ENCODE data around the gene DDX23.

DDX23 gene

DNA sequence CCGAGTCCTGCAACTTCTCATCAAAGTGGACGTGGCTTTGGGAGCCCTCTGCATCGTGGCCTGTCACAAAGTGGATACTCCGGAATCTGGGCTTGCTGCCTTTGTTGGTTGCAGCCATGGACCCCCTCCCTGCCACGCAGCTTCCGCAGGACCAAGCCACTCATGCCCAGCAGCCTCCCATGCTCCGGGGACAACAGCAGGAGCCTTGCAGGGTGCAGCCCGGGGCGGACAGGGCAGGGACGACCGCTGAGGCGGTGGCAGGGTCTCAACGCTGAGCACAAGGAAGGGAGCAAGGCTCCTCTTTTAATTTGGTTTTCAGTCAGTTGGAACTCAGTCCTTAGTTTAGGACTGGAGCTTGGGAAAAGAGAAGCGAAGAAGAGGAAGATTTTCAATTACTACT is 51.0 kb downstream of the DDX23 start:
- no peak overlapping the region for H3K4me3 ChIP-seq (ENCODE audit: low read depth, low read length)
- TF ChIP-seq, protein P1, sequence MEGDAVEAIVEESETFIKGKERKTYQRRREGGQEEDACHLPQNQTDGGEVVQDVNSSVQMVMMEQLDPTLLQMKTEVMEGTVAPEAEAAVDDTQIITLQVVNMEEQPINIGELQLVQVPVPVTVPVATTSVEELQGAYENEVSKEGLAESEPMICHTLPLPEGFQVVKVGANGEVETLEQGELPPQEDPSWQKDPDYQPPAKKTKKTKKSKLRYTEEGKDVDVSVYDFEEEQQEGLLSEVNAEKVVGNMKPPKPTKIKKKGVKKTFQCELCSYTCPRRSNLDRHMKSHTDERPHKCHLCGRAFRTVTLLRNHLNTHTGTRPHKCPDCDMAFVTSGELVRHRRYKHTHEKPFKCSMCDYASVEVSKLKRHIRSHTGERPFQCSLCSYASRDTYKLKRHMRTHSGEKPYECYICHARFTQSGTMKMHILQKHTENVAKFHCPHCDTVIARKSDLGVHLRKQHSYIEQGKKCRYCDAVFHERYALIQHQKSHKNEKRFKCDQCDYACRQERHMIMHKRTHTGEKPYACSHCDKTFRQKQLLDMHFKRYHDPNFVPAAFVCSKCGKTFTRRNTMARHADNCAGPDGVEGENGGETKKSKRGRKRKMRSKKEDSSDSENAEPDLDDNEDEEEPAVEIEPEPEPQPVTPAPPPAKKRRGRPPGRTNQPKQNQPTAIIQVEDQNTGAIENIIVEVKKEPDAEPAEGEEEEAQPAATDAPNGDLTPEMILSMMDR (IDR thresholded peaks at IDR 0.05; ENCODE audit: control insufficient read depth, extremely low read depth, insufficient read depth): no peak
- no peak for DNase-seq (ENCODE audit: low read depth)

DNA sequence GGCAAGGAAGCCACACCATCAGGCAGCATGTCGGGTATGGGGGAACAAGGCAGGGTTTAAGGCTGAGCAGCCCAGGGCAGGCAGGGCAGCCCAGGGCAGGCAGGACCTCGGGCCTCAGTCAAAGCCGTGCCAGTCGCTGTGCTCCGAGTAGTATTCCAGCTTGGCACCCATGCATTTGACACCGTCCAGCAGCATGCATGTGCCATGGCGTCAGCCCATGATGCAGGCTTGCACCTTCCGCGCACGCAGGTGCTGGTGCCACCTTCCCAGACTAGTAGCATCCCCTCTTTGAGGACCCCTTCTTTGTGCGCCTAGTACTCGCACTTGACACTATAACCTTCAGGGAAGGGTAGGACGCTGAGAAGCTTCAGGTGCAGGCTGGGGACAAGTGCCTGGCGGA is 51.5 kb downstream of the DDX23 start:
- TF ChIP-seq, protein P1 (IDR thresholded peaks at IDR 0.05; ENCODE audit: control insufficient read depth, extremely low read depth, insufficient read depth): no peak
- DNase-seq (ENCODE audit: low read depth): no peak
- H3K4me3 ChIP-seq (ENCODE audit: low read depth, low read length): no peak overlapping the region

DNA sequence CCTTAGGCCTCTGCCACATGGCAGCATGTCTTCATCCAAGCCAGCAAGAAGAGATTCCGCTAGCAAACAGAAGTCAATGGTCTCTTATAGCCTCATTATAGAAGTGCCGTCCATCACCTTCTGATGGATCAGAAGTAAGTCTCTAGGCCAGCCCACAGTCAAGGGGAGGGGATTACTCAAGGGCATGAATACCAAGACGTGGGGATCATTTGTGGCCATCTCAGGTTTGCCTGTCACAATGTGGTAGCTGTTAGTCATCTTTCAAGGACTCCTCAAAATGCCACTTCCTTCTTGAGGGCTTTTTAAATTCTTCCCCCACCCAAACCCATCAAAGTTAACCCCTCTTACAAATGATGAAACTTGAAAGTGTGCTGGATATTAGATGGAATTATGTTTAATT is 55.0 kb downstream of the DDX23 start:
- no peak for DNase-seq (ENCODE audit: low read depth)
- H3K4me3 ChIP-seq (ENCODE audit: low read depth, low read length): no peak overlapping the region
- TF ChIP-seq, protein P1 (IDR thresholded peaks at IDR 0.05; ENCODE audit: control insufficient read depth, extremely low read depth, insufficient read depth): no peak

DNA sequence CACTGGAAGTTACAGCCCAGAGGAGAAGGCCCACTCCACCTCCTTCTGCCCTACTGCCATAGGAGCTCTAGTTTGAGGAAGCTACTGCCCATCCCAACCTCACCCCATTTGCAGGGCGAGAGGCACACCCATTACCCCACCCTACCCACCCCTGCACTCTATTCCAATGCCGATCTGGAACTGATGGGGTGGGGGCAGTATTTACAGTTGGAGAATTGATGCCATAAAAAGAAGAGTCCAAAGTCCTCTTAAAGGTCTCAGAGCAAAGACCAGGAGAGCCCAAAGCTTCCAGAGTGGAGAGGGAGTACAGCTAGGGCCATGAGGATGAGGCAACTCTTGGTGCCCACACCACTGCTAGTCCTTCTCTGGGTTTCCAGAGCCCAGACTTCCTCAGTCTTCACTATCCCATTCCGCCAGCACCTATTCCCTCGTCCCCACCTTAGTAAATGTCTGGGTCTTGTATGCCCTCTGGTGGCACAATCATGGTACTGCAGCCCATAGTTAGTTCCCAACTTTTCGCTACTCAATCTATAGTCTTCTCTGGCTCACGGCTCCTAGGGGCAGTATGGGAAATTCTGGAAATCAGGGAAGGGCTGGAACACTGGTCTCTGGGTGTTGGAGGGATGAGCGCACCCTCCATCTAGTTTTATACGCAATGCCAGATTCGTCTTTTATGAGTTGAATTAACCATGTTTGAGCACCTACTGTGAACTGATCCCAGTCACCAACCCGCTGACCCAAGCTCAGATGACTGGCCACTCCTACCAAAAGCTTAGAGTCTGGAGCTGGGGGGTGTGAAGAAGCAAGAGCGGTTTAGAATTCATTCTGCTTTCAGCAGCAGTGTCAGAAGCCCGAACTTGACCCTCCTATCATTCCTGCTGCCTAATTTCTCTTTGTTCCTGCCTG is 56.2 kb downstream of the DDX23 start:
- DNase-seq (ENCODE audit: low read depth): peak; percentile 43
- TF ChIP-seq, protein P1 (IDR thresholded peaks at IDR 0.05; ENCODE audit: control insufficient read depth, extremely low read depth, insufficient read depth): peak; percentile 97
- H3K4me3 ChIP-seq (ENCODE audit: low read depth, low read length): no peak overlapping the region

DNA sequence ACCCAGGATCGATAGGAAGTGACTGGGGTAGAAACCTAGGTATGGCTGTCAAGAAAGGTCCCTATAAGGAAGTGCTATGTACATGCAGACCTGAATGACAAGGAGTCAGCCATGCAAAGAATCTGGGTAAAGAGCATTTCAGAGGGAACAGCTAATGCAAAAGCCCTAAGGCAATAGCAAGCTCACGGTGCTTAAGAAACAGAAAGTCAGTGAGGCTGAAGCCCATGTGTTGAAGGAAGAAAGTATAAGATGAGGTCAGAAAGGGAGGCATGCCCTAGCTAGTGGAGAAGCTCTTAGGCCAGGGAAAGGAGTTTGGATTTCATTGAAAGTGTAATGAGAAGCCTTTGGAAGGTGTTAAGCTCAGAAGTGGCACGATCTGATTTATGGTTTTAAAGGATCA is 57.1 kb downstream of the DDX23 start:
- DNase-seq (ENCODE audit: low read depth): no peak
- H3K4me3 ChIP-seq (ENCODE audit: low read depth, low read length): no peak overlapping the region
- TF ChIP-seq, protein P1 (IDR thresholded peaks at IDR 0.05; ENCODE audit: control insufficient read depth, extremely low read depth, insufficient read depth): no peak

DNA sequence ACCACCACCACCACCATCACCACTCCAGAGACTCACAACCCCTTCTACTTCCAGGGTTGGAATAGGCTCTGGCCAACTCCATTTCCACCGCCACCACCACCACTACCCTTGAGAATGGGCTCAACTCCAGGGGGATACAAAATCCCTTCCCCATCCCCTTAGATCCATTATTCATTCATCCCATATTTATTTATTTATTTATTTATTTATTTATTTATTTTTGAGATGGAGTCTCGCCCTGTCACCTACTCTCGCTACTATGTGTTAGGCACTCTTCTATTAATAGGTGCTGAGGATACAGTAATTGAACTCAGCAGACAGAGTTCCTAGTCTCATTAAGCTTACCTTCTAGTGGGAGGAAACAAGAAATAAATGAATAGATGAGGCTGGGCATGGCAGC is 58.3 kb downstream of the DDX23 start:
- H3K4me3 ChIP-seq (ENCODE audit: low read depth, low read length): no peak overlapping the region
- TF ChIP-seq, protein P1 (IDR thresholded peaks at IDR 0.05; ENCODE audit: control insufficient read depth, extremely low read depth, insufficient read depth): no peak
- DNase-seq (ENCODE audit: low read depth): no peak

Measured in LNCaP clone FGC (cell line).